GM04504 (cell line): ENCODE measurements around the gene TSPAN9.

ENCODE experiments used
- DNase-seq: peaks from one replicate; pipeline ENCODE4 v3.0.0-alpha.2; 2012; ENCODE audit warnings: low read depth

Gene TSPAN9

GRCh38 chr12:3225154-3225795 lies 148.1 kb downstream of the TSPAN9 start:
- no peak for DNase-seq

GRCh38 chr12:3225796-3226180 lies 148.6 kb downstream of the TSPAN9 start:
- DNase-seq = no peak

- no peak for DNase-seq
These were observed 149.1 kb downstream of the TSPAN9 start for GRCh38 chr12:3226264-3226663.

GRCh38 chr12:3227076-3227975 lies 150.1 kb downstream of the TSPAN9 start:
- no peak for DNase-seq

- DNase-seq = no peak
These were observed 151.4 kb downstream of the TSPAN9 start for GRCh38 chr12:3228552-3228951.

GRCh38 chr12:3229577-3229976 lies 152.4 kb downstream of the TSPAN9 start:
- DNase-seq = no peak

- DNase-seq = no peak
These were observed 153.7 kb downstream of the TSPAN9 start for GRCh38 chr12:3230758-3231375.

- no peak for DNase-seq
These were observed 154.3 kb downstream of the TSPAN9 start for GRCh38 chr12:3231399-3231876.

GRCh38 chr12:3233797-3234196 lies 156.6 kb downstream of the TSPAN9 start:
- no peak for DNase-seq

GRCh38 chr12:3236345-3237187 lies 159.4 kb downstream of the TSPAN9 start:
- no peak for DNase-seq

- no peak for DNase-seq
These were observed 161.0 kb downstream of the TSPAN9 start for GRCh38 chr12:3238196-3238595.

GRCh38 chr12:3241621-3242020 lies 164.4 kb downstream of the TSPAN9 start:
- no peak for DNase-seq

- no peak for DNase-seq
These were observed 165.2 kb downstream of the TSPAN9 start for GRCh38 chr12:3242199-3242863.

GRCh38 chr12:3243376-3244084 lies 166.4 kb downstream of the TSPAN9 start:
- DNase-seq = no peak

- no peak for DNase-seq
These were observed 167.1 kb downstream of the TSPAN9 start for GRCh38 chr12:3244219-3244750.

- no peak for DNase-seq
These were observed 169.1 kb downstream of the TSPAN9 start for GRCh38 chr12:3246253-3246652.

GRCh38 chr12:3247077-3247476 lies 169.9 kb downstream of the TSPAN9 start:
- no peak for DNase-seq

- no peak for DNase-seq
These were observed 170.5 kb downstream of the TSPAN9 start for GRCh38 chr12:3247629-3248161.

GRCh38 chr12:3249081-3249800 lies 172.1 kb downstream of the TSPAN9 start:
- no peak for DNase-seq

- DNase-seq = no peak
These were observed 172.9 kb downstream of the TSPAN9 start for GRCh38 chr12:3250034-3250433.
